ENCODE measurements around the gene PLCB4.

The PLCB4 gene

GRCh38 chr20:9402141-9402540 lies 333.3 kb downstream of the PLCB4 start:
- DNase-seq (ENCODE audit: low read depth in 2 of 2): no peak

- DNase-seq (ENCODE audit: low read depth in 2 of 2): no peak
Observed at GRCh38 chr20:9402546-9402945, 333.7 kb downstream of the PLCB4 start.

GRCh38 chr20:9403448-9403847 lies 334.6 kb downstream of the PLCB4 start:
- no peak for DNase-seq (ENCODE audit: low read depth in 2 of 2)

GRCh38 chr20:9407805-9408421 lies 339.0 kb downstream of the PLCB4 start:
- DNase-seq (ENCODE audit: low read depth in 2 of 2): peak in 1 of 2 donors; percentile 6

GRCh38 chr20:9408422-9409300 lies 339.8 kb downstream of the PLCB4 start:
- DNase-seq (ENCODE audit: low read depth in 2 of 2): no peak

- DNase-seq (ENCODE audit: low read depth in 2 of 2): no peak
Observed at GRCh38 chr20:9409352-9409751, 340.5 kb downstream of the PLCB4 start.

GRCh38 chr20:9409981-9410380 lies 341.1 kb downstream of the PLCB4 start:
- DNase-seq (ENCODE audit: low read depth in 2 of 2): no peak

GRCh38 chr20:9411833-9412232 lies 342.9 kb downstream of the PLCB4 start:
- DNase-seq (ENCODE audit: low read depth in 2 of 2): no peak

GRCh38 chr20:9412309-9412708 lies 343.4 kb downstream of the PLCB4 start:
- DNase-seq (ENCODE audit: low read depth in 2 of 2): no peak

- DNase-seq (ENCODE audit: low read depth in 2 of 2): no peak
Observed at GRCh38 chr20:9413001-9413400, 344.1 kb downstream of the PLCB4 start.

- no peak for DNase-seq (ENCODE audit: low read depth in 2 of 2)
Observed at GRCh38 chr20:9415426-9415825, 346.5 kb downstream of the PLCB4 start.

GRCh38 chr20:9416421-9416820 lies 347.5 kb downstream of the PLCB4 start:
- no peak for DNase-seq (ENCODE audit: low read depth in 2 of 2)

- no peak for DNase-seq (ENCODE audit: low read depth in 2 of 2)
Observed at GRCh38 chr20:9417665-9418064, 348.8 kb downstream of the PLCB4 start.

- no peak for DNase-seq (ENCODE audit: low read depth in 2 of 2)
Observed at GRCh38 chr20:9422321-9423057, 353.6 kb downstream of the PLCB4 start.

- no peak for DNase-seq (ENCODE audit: low read depth in 2 of 2)
Observed at GRCh38 chr20:9424551-9424950, 355.7 kb downstream of the PLCB4 start.

GRCh38 chr20:9427430-9428291 lies 358.8 kb downstream of the PLCB4 start:
- DNase-seq (ENCODE audit: low read depth in 2 of 2): no peak

- no peak for DNase-seq (ENCODE audit: low read depth in 2 of 2)
Observed at GRCh38 chr20:9428292-9428607, 359.4 kb downstream of the PLCB4 start.

GRCh38 chr20:9439806-9440205 lies 370.9 kb downstream of the PLCB4 start:
- DNase-seq (ENCODE audit: low read depth in 2 of 2): no peak

GRCh38 chr20:9440892-9441291 lies 372.0 kb downstream of the PLCB4 start:
- DNase-seq (ENCODE audit: low read depth in 2 of 2): no peak

GRCh38 chr20:9441948-9442347 lies 373.1 kb downstream of the PLCB4 start:
- DNase-seq (ENCODE audit: low read depth in 2 of 2): no peak

- no peak for DNase-seq (ENCODE audit: low read depth in 2 of 2)
Observed at GRCh38 chr20:9442858-9443257, 374.0 kb downstream of the PLCB4 start.

GRCh38 chr20:9444921-9445320 lies 376.0 kb downstream of the PLCB4 start:
- DNase-seq (ENCODE audit: low read depth in 2 of 2): no peak

Measured in stimulated activated CD8-positive, alpha-beta memory T cell treated with anti-CD3 and anti-CD28 coated beads, Interleukin-2, amount 100 ng/mL, for 48 hours (primary cell).